HTERT RPE-1 (cell line): Measurements from ENCODE around the gene HECW1.

Source experiments
- in situ Hi-C: fragments of 300-500 bp; cut with MboI; formaldehyde crosslinking; loops from 4 replicates; pipeline ENCODE4 v1.14.3; 2020; ENCODE audit warnings: low sequenced_read_pairs

HECW1 gene

GRCh38 chr7:43405948-43406347 lies 293.5 kb downstream of the HECW1 start:
- in situ Hi-C loops, result no loop called here

- in situ Hi-C loops, result no loop called here
These were observed 294.5 kb downstream of the HECW1 start for GRCh38 chr7:43406961-43407360.

GRCh38 chr7:43408981-43409380 lies 296.5 kb downstream of the HECW1 start:
- in situ Hi-C loops, result no loop called here

GRCh38 chr7:43417455-43417854 lies 305.0 kb downstream of the HECW1 start:
- in situ Hi-C loops, result no loop called here

- in situ Hi-C loops, result no loop called here
These were observed 318.0 kb downstream of the HECW1 start for GRCh38 chr7:43430411-43430810.

- in situ Hi-C loops, result no loop called here
These were observed 318.7 kb downstream of the HECW1 start for GRCh38 chr7:43431020-43431595.

GRCh38 chr7:43433639-43434038 lies 321.2 kb downstream of the HECW1 start:
- in situ Hi-C loops, result no loop called here

GRCh38 chr7:43437001-43437400 lies 324.6 kb downstream of the HECW1 start:
- in situ Hi-C loops, result no loop called here

- in situ Hi-C loops, result no loop called here
These were observed 326.5 kb downstream of the HECW1 start for GRCh38 chr7:43438897-43439479.

GRCh38 chr7:43439631-43440401 lies 327.4 kb downstream of the HECW1 start:
- in situ Hi-C loops, result no loop called here

GRCh38 chr7:43441231-43442130 lies 329.0 kb downstream of the HECW1 start:
- in situ Hi-C loops, result no loop called here

- in situ Hi-C loops, result no loop called here
These were observed 330.9 kb downstream of the HECW1 start for GRCh38 chr7:43443381-43443780.

GRCh38 chr7:43444711-43445578 lies 332.5 kb downstream of the HECW1 start:
- in situ Hi-C loops, result no loop called here

GRCh38 chr7:43449577-43449976 lies 337.1 kb downstream of the HECW1 start:
- in situ Hi-C loops, result no loop called here

GRCh38 chr7:43450894-43451293 lies 338.4 kb downstream of the HECW1 start:
- in situ Hi-C loops, result no loop called here

GRCh38 chr7:43454936-43455518 lies 342.6 kb downstream of the HECW1 start:
- in situ Hi-C loops, result no loop called here

- in situ Hi-C loops, result no loop called here
These were observed 343.8 kb downstream of the HECW1 start for GRCh38 chr7:43456200-43456599.

GRCh38 chr7:43458330-43459018 lies 346.0 kb downstream of the HECW1 start:
- in situ Hi-C loops, result no loop called here

GRCh38 chr7:43459019-43459337 lies 346.5 kb downstream of the HECW1 start:
- in situ Hi-C loops, result no loop called here
